GM18507 (cell line): Measurements from ENCODE around the gene RPH3AL.

Experiments
- DNase-seq: peaks from one replicate; pipeline ENCODE4 v3.0.0; 2011; ENCODE audit warnings: low read depth; ENCODE audit not compliant: insufficient read length; ENCODE audit errors: extremely low spot score
- FAIRE-seq: peaks from 2 replicates; lab custom pipeline; 2011; peaks lifted over from hg19 to GRCh38; lab: Jason Lieb, UNC

The RPH3AL gene

GRCh38 chr17:338442-339192, 14.0 kb downstream of the RPH3AL start:
- DNase-seq = no peak
- FAIRE-seq = no peak

- FAIRE-seq (no peak), DNase-seq (no peak)
These were observed 14.7 kb downstream of the RPH3AL start for GRCh38 chr17:337866-338265.

- DNase-seq (no peak), FAIRE-seq (no peak)
These were observed 15.2 kb downstream of the RPH3AL start for GRCh38 chr17:337453-337852.

GRCh38 chr17:337022-337420, 15.6 kb downstream of the RPH3AL start:
- no peak for DNase-seq
- no peak for FAIRE-seq

- DNase-seq (no peak), FAIRE-seq (no peak)
These were observed 16.2 kb downstream of the RPH3AL start for GRCh38 chr17:336110-337021.

- DNase-seq = no peak
- no peak for FAIRE-seq
These were observed 16.9 kb downstream of the RPH3AL start for GRCh38 chr17:335691-336090.

GRCh38 chr17:334974-335481, 17.6 kb downstream of the RPH3AL start:
- FAIRE-seq (no peak), DNase-seq (no peak)

GRCh38 chr17:333626-334396, 18.8 kb downstream of the RPH3AL start:
- DNase-seq = no peak
- no peak for FAIRE-seq

- FAIRE-seq = no peak
- DNase-seq = no peak
These were observed 19.9 kb downstream of the RPH3AL start for GRCh38 chr17:332558-333322.

GRCh38 chr17:332023-332422, 20.6 kb downstream of the RPH3AL start:
- no peak for DNase-seq
- FAIRE-seq = no peak

- DNase-seq (no peak), FAIRE-seq (no peak)
These were observed 21.5 kb downstream of the RPH3AL start for GRCh38 chr17:330993-331701.

- FAIRE-seq = no peak
- DNase-seq = no peak
These were observed 22.7 kb downstream of the RPH3AL start for GRCh38 chr17:329784-330420.

GRCh38 chr17:327971-328370, 24.6 kb downstream of the RPH3AL start:
- FAIRE-seq = no peak

GRCh38 chr17:327296-327695, 25.3 kb downstream of the RPH3AL start:
- FAIRE-seq (no peak), DNase-seq (no peak)

More at GRCh38 chr17:327971-328370, 24.6 kb downstream of the RPH3AL start:
- DNase-seq = no peak

GRCh38 chr17:326010-326621, 26.5 kb downstream of the RPH3AL start:
- FAIRE-seq = no peak
- DNase-seq = no peak

- DNase-seq (no peak), FAIRE-seq (no peak)
These were observed 27.2 kb downstream of the RPH3AL start for GRCh38 chr17:325270-326009.
